A204.1 (cell line): ENCODE measurements around the gene CETP.

Experiments
- FAIRE-seq: peaks from 2 replicates; lab custom pipeline; 2012; peaks lifted over from hg19 to GRCh38; lab: Jason Lieb, UNC

CETP gene

DNA sequence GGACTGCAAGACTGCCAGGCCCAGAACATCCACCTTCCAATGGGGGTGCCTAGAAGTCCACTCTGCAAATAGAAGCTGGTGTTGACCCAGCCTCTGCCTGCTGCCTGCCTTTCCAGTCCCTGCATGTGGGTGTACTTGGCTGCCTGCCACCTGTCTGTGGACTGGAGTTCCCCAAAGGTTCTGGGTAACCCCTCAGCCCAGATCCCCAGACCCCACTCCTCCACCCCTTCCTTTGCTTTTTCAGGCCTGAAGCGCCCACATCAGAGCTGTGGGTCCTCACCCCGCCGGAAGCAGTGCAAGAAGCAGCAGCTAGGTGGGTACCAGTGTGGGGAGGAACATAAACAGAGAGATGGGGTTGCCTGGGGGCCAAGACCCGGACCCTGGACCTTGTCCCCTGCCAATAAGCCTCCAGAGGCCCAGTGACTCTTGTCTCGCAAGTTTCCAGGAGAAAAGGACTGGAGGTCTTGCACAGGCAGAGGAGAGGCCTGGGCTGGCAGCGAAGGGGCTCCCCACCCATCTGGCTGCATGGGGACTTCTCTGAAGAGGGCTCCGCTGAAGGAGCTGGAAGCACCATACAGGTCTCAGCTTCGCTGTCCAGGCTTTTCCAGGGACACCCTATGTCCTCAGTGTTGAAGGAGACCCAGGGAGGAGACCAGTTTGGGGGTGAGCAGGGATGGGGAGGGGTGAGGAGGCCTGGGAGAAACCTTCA lies 61.9 kb downstream of the CETP start:
- no peak for FAIRE-seq

DNA sequence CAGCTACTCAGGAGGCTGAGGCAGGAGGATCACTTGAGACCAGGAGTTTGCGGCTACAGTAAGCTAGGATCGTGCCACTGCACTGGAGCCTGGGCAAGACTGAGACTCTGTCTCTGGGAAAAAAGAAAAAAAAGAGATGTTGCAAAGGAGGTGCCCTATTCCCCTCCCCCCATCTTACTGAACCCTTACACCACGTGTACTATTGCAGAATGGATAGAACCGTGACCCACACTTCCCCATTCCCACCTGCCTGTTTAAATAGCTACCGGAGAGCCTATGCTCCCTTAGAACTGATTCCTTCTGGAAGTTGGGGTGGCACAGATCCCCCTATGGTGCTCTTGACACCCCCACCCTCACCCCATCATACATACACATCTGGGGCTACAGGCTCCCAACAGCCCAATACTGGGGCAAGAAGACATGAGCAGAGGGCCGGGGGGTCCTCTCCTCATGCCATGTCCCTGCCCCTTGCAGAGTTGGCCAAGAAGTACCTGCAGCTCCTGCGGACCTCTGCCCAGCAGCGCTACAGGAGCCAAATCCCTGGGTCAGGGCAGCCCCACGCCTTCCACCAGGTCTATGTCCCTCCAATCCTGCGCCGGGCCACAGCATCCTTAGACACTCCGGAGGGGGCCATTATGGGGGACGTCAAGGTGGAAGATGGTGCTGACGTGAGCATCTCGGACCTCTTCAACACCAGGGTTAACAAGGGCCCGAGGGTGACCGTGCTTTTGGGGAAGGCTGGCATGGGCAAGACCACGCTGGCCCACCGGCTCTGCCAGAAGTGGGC lies 63.3 kb downstream of the CETP start:
- FAIRE-seq, result no peak

DNA sequence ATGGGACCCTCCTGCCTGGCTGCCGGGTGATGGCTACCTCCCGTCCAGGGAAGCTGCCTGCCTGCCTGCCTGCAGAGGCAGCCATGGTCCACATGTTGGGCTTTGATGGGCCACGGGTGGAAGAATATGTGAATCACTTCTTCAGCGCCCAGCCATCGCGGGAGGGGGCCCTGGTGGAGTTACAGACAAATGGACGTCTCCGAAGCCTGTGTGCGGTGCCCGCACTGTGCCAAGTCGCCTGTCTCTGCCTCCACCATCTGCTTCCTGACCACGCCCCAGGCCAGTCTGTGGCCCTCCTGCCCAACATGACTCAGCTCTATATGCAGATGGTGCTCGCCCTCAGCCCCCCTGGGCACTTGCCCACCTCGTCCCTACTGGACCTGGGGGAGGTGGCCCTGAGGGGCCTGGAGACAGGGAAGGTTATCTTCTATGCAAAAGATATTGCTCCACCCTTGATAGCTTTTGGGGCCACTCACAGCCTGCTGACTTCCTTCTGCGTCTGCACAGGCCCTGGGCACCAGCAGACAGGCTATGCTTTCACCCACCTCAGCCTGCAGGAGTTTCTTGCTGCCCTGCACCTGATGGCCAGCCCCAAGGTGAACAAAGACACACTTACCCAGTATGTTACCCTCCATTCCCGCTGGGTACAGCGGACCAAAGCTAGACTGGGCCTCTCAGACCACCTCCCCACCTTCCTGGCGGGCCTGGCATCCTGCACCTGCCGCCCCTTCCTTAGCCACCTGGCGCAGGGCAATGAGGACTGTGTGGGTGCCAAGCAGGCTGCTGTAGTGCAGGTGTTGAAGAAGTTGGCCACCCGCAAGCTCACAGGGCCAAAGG lies 64.4 kb downstream of the CETP start:
- FAIRE-seq, result no peak

DNA sequence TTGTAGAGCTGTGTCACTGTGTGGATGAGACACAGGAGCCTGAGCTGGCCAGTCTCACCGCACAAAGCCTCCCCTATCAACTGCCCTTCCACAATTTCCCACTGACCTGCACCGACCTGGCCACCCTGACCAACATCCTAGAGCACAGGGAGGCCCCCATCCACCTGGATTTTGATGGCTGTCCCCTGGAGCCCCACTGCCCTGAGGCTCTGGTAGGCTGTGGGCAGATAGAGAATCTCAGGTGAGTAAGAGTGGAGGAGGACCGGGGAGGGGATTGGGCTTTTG lies 65.0 kb downstream of the CETP start:
- no peak for FAIRE-seq

DNA sequence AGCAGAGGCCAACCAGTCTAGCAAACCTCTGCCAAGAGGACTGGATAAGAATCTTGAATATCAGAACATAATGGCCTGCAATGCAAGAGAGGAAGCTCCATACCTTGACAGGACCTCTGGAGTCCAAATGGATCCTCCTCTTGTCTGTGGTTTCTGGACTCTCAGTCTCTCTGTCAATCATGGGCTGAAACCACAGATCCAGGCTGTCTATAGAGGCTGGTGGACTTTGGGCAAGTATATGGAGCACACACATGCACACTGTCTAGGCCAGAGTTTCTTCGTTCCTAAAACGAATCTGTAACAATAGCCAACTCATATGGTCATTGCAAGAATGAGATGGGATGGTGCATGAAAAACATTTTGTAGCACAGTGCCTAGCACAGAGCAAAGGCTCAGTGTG lies 65.3 kb downstream of the CETP start:
- FAIRE-seq, result no peak

DNA sequence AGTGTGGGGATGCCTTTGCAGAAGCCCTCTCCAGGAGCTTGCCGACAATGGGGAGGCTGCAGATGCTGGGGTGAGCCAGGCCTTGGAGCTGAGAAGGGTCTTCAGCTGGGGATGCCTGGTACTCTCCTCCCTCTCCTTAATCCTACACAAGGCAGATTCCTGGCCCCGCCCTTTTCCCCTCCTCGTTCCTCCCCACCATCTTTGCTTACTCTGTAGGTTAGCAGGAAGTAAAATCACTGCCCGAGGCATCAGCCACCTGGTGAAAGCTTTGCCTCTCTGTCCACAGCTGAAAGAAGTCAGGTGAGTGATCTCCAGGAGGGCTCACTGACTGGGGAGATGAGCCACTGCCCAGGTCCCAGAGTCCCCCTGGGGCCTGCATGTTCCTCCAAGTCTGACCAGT lies 66.3 kb downstream of the CETP start:
- FAIRE-seq, result no peak

DNA sequence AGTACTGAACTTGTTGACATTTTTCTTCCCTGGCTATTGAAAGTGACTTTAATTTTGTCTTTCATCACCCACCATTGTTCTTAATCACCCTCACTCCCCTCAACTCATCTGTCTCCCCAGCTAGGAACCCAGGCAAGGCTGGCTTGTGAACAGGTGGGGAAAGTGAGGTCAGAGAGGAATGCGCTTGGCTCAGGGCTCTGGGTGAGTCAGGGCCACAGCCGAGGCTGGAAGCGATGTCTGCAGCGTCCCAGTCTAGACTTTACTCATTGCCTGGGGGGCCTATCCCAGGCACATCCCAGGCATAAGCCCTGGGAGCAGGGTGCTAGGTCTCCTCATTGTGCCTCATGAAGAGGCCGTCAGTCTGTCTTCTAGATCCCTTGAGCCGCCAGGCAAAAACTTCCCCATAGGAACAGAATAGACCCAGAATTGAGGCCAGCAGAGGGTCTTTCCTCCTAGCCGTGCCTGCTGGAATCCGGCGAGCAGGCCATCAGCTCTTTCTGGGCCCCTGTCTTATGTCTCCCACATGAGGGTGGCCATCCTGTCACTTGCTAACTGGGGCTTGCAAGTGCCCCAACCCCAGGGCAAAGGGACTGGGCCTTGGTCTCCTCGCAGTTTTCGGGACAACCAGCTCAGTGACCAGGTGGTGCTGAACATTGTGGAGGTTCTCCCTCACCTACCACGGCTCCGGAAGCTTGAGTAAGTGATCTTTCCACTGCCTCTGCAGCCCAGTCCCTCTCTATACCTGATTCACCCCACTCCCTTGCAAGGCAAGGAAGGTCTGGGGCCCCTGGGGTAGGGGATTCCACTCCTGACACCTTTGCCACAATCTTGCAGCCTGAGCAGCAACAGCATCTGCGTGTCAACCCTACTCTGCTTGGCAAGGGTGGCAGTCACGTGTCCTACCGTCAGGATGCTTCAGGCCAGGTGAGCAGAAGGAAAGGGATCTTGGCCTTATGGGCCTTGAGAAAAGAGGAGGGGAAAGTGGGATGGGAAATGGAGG lies 67.7 kb downstream of the CETP start:
- FAIRE-seq, result no peak

DNA sequence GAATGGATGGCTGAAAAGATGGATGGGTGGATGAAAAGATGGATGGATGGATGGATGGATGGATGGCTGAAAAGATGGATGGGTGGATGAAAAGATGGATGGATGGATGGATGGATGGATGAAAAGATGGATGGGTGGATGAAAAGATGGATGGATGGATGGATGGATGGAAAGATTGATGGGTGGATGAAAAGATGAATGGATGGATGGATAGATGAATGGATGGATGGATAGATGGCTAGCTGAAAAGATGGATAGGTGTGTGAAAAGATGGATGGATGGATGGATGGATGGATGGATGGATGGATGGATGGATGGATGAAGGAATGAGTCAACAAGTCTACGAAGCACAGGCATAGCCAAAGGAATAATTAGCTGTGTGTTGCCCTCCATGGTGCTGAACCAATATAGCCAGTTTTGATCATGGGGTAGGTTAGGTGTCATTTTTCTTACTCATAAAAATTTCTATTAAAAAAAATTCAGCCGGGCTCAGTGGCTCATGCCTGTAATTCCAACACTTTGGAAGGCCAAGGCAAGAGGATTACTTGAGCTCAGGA lies 68.7 kb downstream of the CETP start:
- no peak for FAIRE-seq

DNA sequence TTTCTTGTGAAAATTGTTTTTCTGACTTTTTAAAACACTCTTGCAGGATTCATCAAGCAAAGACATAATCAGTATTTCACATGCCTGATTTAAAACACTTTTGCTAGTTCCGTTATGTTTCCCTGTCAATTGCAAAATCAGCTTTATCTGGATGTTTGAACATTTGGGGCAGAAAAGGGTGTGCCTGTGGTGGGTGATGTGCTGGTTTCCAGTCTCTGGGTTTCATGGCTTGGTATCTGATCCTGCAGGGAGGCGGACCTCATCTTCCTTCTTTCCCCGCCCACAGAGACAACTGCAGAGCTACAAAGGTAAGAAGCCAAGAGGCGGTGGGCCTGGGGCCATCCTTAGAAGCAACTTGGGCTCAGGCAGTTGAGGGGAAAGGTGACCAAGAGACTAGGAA lies 69.4 kb downstream of the CETP start:
- no peak for FAIRE-seq

DNA sequence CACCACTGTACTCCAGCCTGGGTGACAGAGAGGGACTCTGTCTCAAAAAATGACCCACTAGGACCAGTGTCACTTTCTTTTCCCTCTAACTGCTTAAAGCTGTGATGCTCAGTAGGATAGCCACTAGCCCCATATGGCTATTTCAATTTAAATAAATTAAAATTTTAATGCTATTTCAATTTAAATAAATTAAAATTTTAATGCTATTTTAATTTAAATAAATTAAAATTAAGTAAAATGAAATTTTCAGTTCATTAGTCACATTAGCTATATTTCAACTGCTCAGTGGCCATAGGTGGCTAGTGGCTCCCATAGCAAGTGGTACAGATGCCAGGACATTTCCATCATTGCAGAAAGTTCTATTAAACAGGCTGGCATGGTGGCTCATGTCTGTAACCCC lies 70.6 kb downstream of the CETP start:
- no peak for FAIRE-seq

DNA sequence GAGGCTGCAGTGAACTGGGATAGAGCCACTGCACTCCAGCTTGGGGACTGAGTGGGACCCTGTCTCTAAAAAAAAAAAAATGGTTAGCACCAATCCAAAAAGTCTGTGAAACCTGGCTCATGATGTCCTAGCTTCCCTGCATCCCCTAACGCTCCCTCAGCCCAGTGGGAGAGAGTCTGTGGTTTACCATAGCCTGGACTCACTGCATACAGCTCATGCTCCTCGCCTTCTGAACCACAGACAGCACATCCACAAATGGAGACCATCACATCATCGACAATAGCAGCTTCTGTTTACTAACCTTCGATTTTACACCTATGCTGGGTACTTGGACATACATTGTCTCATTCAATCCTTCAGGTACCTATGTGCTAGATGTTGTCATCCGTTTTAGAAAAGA lies 71.2 kb downstream of the CETP start:
- no peak for FAIRE-seq
